Transverse colon (tissue), 4 donors: ENCODE measurements around the gene TMEM253.

Source experiments
- CTCF ChIP-seq, 5 experiments: fragments of 200-600 bp in 3 of 5; fragments of 450-650 bp in 2 of 5; sonication (generic) in 3 of 5; IDR thresholded peaks; 1 replicate in 2 of 5; 2 replicates in 3 of 5; pipeline ENCODE4 v1.5.1; 2016 to 2017; ENCODE audit warnings: antibody characterized with exemption in 5 of 5, inconsistent platforms in 3 of 5, mild to moderate bottlenecking in 2 of 5, moderate library complexity in 1 of 5
- EP300 ChIP-seq: sonication (generic); formaldehyde crosslinking; IDR thresholded peaks from one replicate; pipeline ENCODE4 v1.6.1; 2017; ENCODE audit warnings: antibody characterized with exemption, low read depth
- POLR2A ChIP-seq: fragments of 450-650 bp; IDR thresholded peaks from one replicate; pipeline ENCODE4 v1.6.1; 2016; ENCODE audit warnings: antibody characterized with exemption, mild to moderate bottlenecking, moderate library complexity
- POLR2AphosphoS5 ChIP-seq, 3 donors: sonication (generic); formaldehyde crosslinking; IDR thresholded peaks; one replicate each; pipeline ENCODE4 v1.6.1; 2016; ENCODE audit warnings: antibody characterized with exemption in 3 of 3

- TF ChIP-seq EP300: no peak
- TF ChIP-seq POLR2AphosphoS5 (IDR thresholded peaks at IDR 0.05): no peak
- no peak for TF ChIP-seq CTCF (IDR thresholded peaks at IDR 0.05)
- TF ChIP-seq POLR2A: no peak
Measured at GRCh38 chr14:21084998-21085853, 15.6 kb upstream of the TMEM253 start.
